Spleen (tissue), 11 donors: ENCODE results near the gene XRCC4. TPM values are rescaled to one million over a fixed set of nuclear protein-coding genes. Genes with fewer than 3 reads are reported as not detected.

ENCODE experiments used
- DNase-seq: peaks from one replicate; pipeline ENCODE4 v3.0.0-alpha.2; 2020
- H3K27ac ChIP-seq, 8 donors: fragments of 200-600 bp; sonication (generic) in 7 of 8; 1 replicate in 4 of 8; 2 replicates in 4 of 8; pipeline versions ENCODE4 v1.5.0 to v1.8.0; 2016 to 2021; ENCODE audit warnings: inconsistent platforms in 4 of 8, mild to moderate bottlenecking in 4 of 8, moderate library complexity in 1 of 8
- H3K27me3 ChIP-seq, 7 donors: fragments of 200-600 bp; sonication (generic) in 6 of 7; replicated peaks in 1 of 7; 1 replicate in 4 of 7; 2 replicates in 3 of 7; pipeline versions ENCODE4 v1.5.0 to v1.8.0; 2016 to 2021; ENCODE audit warnings: inconsistent platforms in 3 of 7, mild to moderate bottlenecking in 1 of 7
- H3K36me3 ChIP-seq, 6 donors: fragments of 200-600 bp; sonication (generic) in 5 of 6; 1 replicate in 4 of 6; 2 replicates in 2 of 6; pipeline versions ENCODE4 v1.5.0 to v1.8.0; 2016 to 2021; ENCODE audit warnings: inconsistent platforms in 2 of 6
- H3K4me1 ChIP-seq, 6 donors: fragments of 200-600 bp; sonication (generic) in 5 of 6; 1 replicate in 3 of 6; 2 replicates in 3 of 6; pipeline versions ENCODE4 v1.5.0 to v1.8.0; 2016 to 2021; ENCODE audit warnings: inconsistent platforms in 3 of 6
- H3K4me3 ChIP-seq, 8 donors: fragments of 200-600 bp; sonication (generic) in 7 of 8; 1 replicate in 4 of 8; 2 replicates in 4 of 8; pipeline versions ENCODE4 v1.5.0 to v1.8.0; 2016 to 2021; ENCODE audit warnings: inconsistent platforms in 4 of 8, mild to moderate bottlenecking in 4 of 8, moderate library complexity in 2 of 8
- H3K9me3 ChIP-seq, 8 donors: fragments of 200-600 bp; sonication (generic) in 7 of 8; 1 replicate in 4 of 8; 2 replicates in 4 of 8; pipeline versions ENCODE4 v1.5.0 to v1.8.0; 2016 to 2021; ENCODE audit warnings: inconsistent platforms in 4 of 8
- POLR2A ChIP-seq, 3 donors: fragments of 450-650 bp; IDR thresholded peaks; one replicate each; pipeline ENCODE4 v1.5.1; 2017; ENCODE audit warnings: antibody characterized with exemption in 3 of 3, mild to moderate bottlenecking in 1 of 3
- POLR2AphosphoS5 ChIP-seq, 3 donors: sonication (generic); formaldehyde crosslinking; IDR thresholded peaks; one replicate each; pipeline ENCODE4 v1.5.1; 2017; ENCODE audit warnings: antibody characterized with exemption in 3 of 3
- WGBS, 5 donors: extraction: QIAGEN DNeasy Blood & Tissue Kit in 3 of 5; methylation state at CpG; one replicate each; pipeline versions ENCODE4 v1.1.5 to v1.1.7; 2013 to 2018; 5-methylcytosine and 5-hydroxymethylcytosine counted together
- intact Hi-C: fragments of 100-400 bp; cut with DNase I; formaldehyde crosslinking; loops from one replicate; pipeline ENCODE4 v1.15.0; 2023; ENCODE audit warnings: low total_unique reads
- polyA plus RNA-seq, 3 donors: library from polyadenylated mRNA; stranded (reverse); fragments of 200-250 nt; gene quantifications; one replicate each; pipeline ENCODE4 v1.2.1, GENCODE V29; 2013
- total RNA-seq, 7 donors: library from RNA; depleted of rRNA in 3 of 7; stranded (reverse); fragments of >200 nt in 3 of 7; fragmentation: NEBNext Ultra II Directional in 4 of 7; extraction: Animal tissue kit (Norgen Biotek cat#: 25700) in 4 of 7; gene quantifications; one replicate each; pipeline versions ENCODE4 v1.1.0 to v1.2.1, GENCODE V29; 2016 to 2021
- TF ChIP-seq, protein P1 (sequence below), 11 experiments: fragments of 200-600 bp in 7 of 11; fragments of 450-650 bp in 4 of 11; sonication (generic) in 4 of 11; IDR thresholded peaks in 8 of 11; conservative IDR thresholded peaks in 3 of 11; 1 replicate in 7 of 11; 2 replicates in 4 of 11; pipeline versions ENCODE4 v1.4.0 to v1.8.0; 2016 to 2021; ENCODE audit warnings: antibody characterized with exemption in 11 of 11, inconsistent platforms in 4 of 11, mild to moderate bottlenecking in 1 of 11
- donor health status: healthy with polysubstance abuse.
- donor health status: DM: no; HTN: no; CAD: no; lungs with moderate emphysema.
- donor health status: DM: no; HTN: no; CAD: no.
- donor health status: Bipolar disorder and iron deficiency.
- donor health status: healthy.
- donor health status: DM: no; HTN: no; CAD: no.
- donor health status: DM: yes; HTN: yes; CAD: no.

The XRCC4 gene
- total and polyA plus RNA-seq, 10 donors: 4.3 to 14.5 (median 9.6) TPM

GRCh38 chr5:83388608-83389007 is 311.3 kb downstream of the XRCC4 start:
- Histone ChIP-seq H3K36me3 (no peaks in the 10 kb centered on the region), H3K4me3 (no peak overlapping the region), H3K4me1 (no peaks in the 10 kb centered on the region), H3K9me3 (peaks cover 0 to 4% (median 0%) of the 10 kb centered on the region in 8 donors), H3K27me3 (no peaks in the 10 kb centered on the region), H3K27ac (no peak overlapping the region)
- TF ChIP-seq POLR2AphosphoS5 (IDR thresholded peaks at IDR 0.05) (no peak), POLR2A (IDR thresholded peaks at IDR 0.05) (no peak)
- TF ChIP-seq, protein P1, sequence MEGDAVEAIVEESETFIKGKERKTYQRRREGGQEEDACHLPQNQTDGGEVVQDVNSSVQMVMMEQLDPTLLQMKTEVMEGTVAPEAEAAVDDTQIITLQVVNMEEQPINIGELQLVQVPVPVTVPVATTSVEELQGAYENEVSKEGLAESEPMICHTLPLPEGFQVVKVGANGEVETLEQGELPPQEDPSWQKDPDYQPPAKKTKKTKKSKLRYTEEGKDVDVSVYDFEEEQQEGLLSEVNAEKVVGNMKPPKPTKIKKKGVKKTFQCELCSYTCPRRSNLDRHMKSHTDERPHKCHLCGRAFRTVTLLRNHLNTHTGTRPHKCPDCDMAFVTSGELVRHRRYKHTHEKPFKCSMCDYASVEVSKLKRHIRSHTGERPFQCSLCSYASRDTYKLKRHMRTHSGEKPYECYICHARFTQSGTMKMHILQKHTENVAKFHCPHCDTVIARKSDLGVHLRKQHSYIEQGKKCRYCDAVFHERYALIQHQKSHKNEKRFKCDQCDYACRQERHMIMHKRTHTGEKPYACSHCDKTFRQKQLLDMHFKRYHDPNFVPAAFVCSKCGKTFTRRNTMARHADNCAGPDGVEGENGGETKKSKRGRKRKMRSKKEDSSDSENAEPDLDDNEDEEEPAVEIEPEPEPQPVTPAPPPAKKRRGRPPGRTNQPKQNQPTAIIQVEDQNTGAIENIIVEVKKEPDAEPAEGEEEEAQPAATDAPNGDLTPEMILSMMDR (IDR thresholded peaks at IDR 0.05 in 8 of 11, conservative IDR thresholded peaks at IDR 0.05 in 3 of 11): no peak
- intact Hi-C loops: no loop called here
- DNase-seq: no peak

DNA sequence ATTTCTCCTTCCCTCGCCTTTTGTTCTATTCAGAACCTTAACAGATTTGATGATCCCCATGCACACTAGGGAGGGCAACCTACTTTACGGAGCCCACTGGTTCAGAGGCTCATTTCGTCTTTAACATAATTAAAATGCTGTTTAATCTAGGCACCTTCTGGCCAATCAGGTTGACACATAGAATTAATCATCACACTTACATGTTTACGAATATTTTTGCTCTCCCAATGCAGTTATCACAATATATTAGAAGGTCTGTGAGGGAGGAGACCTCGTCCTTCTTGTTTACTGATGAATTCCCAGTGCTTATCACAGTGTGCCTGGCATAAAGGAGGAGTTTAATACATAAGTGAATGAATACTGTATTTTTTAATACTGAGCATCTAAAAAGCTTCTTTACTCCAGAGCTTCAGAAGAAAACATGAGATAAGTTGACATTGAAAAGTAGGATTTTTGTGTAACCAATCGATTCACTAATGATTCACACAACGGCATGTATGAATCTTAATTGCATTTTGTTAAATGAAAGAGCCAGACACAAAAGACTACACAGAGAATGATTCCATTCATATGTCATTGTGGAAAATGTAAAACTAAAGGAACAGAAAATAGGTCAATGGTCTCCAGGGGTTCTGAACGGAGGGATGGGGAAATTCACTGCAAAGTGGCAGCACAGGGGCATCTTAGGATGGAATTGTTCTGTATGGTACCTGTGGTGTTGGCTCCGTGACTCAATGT is 315.6 kb downstream of the XRCC4 start:
- Histone ChIP-seq H3K27me3 (no peaks in the 10 kb centered on the region), H3K4me3 (no peak overlapping the region), H3K36me3 (no peaks in the 10 kb centered on the region), H3K9me3 (no peaks in the 10 kb centered on the region), H3K4me1 (no peaks in the 10 kb centered on the region), H3K27ac (no peak overlapping the region)
- 86 to 95% (median 88%) methylated on average over 9 of the region's 9 CpGs for WGBS, 5 donors
- intact Hi-C loops: no loop called here
- no peak for DNase-seq
- TF ChIP-seq POLR2A (IDR thresholded peaks at IDR 0.05) (no peak), POLR2AphosphoS5 (IDR thresholded peaks at IDR 0.05) (no peak)
- TF ChIP-seq, protein P1 (IDR thresholded peaks at IDR 0.05 in 8 of 11, conservative IDR thresholded peaks at IDR 0.05 in 3 of 11): no peak

GRCh38 chr5:83393504-83393866 is 316.1 kb downstream of the XRCC4 start:
- 87 to 100% (median 90%) methylated on average over 1 of the region's 1 CpG for WGBS, 5 donors
- no peak overlapping the region for H3K4me3 ChIP-seq

GRCh38 chr5:83394190-83394589 is 316.8 kb downstream of the XRCC4 start:
- DNase-seq: no peak
- no peaks in the 10 kb centered on the region for H3K4me1 ChIP-seq
- no peak for TF ChIP-seq POLR2AphosphoS5 (IDR thresholded peaks at IDR 0.05)
- TF ChIP-seq, protein P1 (IDR thresholded peaks at IDR 0.05 in 8 of 11, conservative IDR thresholded peaks at IDR 0.05 in 3 of 11): no peak
- TF ChIP-seq POLR2A (IDR thresholded peaks at IDR 0.05): no peak
- no peak overlapping the region for H3K4me3 ChIP-seq
- WGBS, 5 donors: 85 to 97% (median 89%) methylated on average over 2 of the region's 2 CpGs
- no peaks in the 10 kb centered on the region for H3K27me3 ChIP-seq
- intact Hi-C loops: no loop called here
- H3K9me3 ChIP-seq: no peaks in the 10 kb centered on the region
- no peak overlapping the region for H3K27ac ChIP-seq
- H3K36me3 ChIP-seq: no peaks in the 10 kb centered on the region

More at GRCh38 chr5:83393504-83393866, 316.1 kb downstream of the XRCC4 start:
- Histone ChIP-seq H3K27ac (no peak overlapping the region), H3K9me3 (no peaks in the 10 kb centered on the region), H3K4me1 (no peaks in the 10 kb centered on the region), H3K36me3 (no peaks in the 10 kb centered on the region), H3K27me3 (no peaks in the 10 kb centered on the region)
- DNase-seq: no peak
- TF ChIP-seq, protein P1 (IDR thresholded peaks at IDR 0.05 in 8 of 11, conservative IDR thresholded peaks at IDR 0.05 in 3 of 11): no peak
- TF ChIP-seq POLR2AphosphoS5 (IDR thresholded peaks at IDR 0.05): no peak
- TF ChIP-seq POLR2A (IDR thresholded peaks at IDR 0.05): no peak
- intact Hi-C loops: no loop called here
